GM12892 (cell line): ENCODE measurements around the gene HYAL3.

Experiments used
- POLR2A ChIP-seq: IDR thresholded peaks from 2 replicates; pipeline ENCODE4 v1.6.1; 2011; ENCODE audit warnings: low read depth, low read length, control low read depth
- POLR2AphosphoS5 ChIP-seq: IDR thresholded peaks from 2 replicates; pipeline ENCODE4 v1.6.1; 2011; ENCODE audit warnings: low read depth, low read length, control low read depth
- TAF1 ChIP-seq: IDR thresholded peaks from 2 replicates; pipeline ENCODE4 v1.6.1; 2011; ENCODE audit warnings: low read depth, mild to moderate bottlenecking, control low read depth, low read length, borderline replicate concordance

DNA sequence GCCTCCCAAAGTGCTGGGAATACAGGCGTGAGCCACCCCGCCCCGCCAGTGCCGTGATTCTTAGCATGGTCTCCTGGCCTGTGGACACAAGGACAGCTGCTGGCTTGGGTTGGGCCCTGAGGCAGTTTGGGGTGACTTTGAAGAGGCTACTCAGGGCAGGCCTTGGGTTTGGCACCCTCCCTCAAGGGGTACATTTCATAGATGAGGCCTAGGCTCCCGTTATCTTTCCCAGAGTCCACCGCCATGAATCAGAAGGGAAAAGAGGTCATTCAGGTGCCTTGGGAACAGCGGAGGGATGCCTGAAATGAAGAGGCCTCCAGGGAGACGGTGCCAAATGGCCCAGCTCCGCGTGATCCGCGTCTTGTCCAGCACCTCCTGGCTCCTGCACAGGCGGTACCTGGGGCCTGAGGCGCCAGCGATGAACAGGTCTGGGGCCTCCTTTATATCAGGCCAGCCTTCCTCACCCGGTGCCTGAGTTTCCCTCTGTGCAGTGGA is 53.9 kb downstream of the HYAL3 start:
- TF ChIP-seq TAF1 (no peak), POLR2AphosphoS5 (no peak), POLR2A (no peak)
